KMS-11 (cell line): Measurements from ENCODE around the gene KIF26B.

Experiments used
- H2AFZ ChIP-seq: fragments of 200-600 bp; sonication (generic); 2 replicates; pipeline ENCODE4 v1.6.1; 2016; ENCODE audit warnings: antibody characterized with exemption, mixed run types, low read depth
- H3K27ac ChIP-seq: fragments of 200-600 bp; sonication (generic); 2 replicates; pipeline ENCODE4 v1.6.1; 2016; ENCODE audit warnings: mild to moderate bottlenecking, mixed run types
- H3K27me3 ChIP-seq: fragments of 200-600 bp; sonication (generic); 2 replicates; pipeline ENCODE4 v1.6.1; 2017; ENCODE audit warnings: mild to moderate bottlenecking, low read depth, mixed run types, moderate library complexity; ENCODE audit not compliant: insufficient read depth
- H3K36me3 ChIP-seq: fragments of 200-600 bp; sonication (generic); 2 replicates; pipeline ENCODE4 v1.6.1; 2017; ENCODE audit warnings: mild to moderate bottlenecking, mixed run types; ENCODE audit not compliant: insufficient read depth
- H3K4me1 ChIP-seq: fragments of 200-600 bp; sonication (generic); 2 replicates; pipeline ENCODE4 v1.6.1; 2016; ENCODE audit warnings: mild to moderate bottlenecking, low read depth, mixed run types; ENCODE audit not compliant: poor library complexity, severe bottlenecking
- H3K4me2 ChIP-seq: fragments of 200-600 bp; sonication (generic); 2 replicates; pipeline ENCODE4 v1.7.0; 2016; ENCODE audit warnings: mild to moderate bottlenecking, mixed run types
- H3K4me3 ChIP-seq: fragments of 200-600 bp; sonication (generic); IDR thresholded peaks from 2 replicates; pipeline ENCODE4 v1.6.1; 2017; ENCODE audit warnings: low read depth, low read length, mixed read lengths; ENCODE audit not compliant: insufficient read depth
- H3K79me2 ChIP-seq: fragments of 200-600 bp; sonication (generic); 2 replicates; pipeline ENCODE4 v1.6.1; 2016; ENCODE audit warnings: low read depth, mixed run types; ENCODE audit not compliant: insufficient read depth
- H3K9ac ChIP-seq: fragments of 200-600 bp; sonication (generic); 2 replicates; pipeline ENCODE4 v1.6.1; 2016; ENCODE audit warnings: mild to moderate bottlenecking, mixed run types
- H4K20me1 ChIP-seq: fragments of 200-600 bp; sonication (generic); 2 replicates; pipeline ENCODE4 v1.6.1; 2016; ENCODE audit warnings: mild to moderate bottlenecking, mixed run types; ENCODE audit not compliant: insufficient read depth
- CTCF ChIP-seq: fragments of 200-600 bp; sonication (generic); conservative IDR thresholded peaks from 2 replicates; pipeline ENCODE4 v1.6.1; 2017; ENCODE audit warnings: low read depth, mild to moderate bottlenecking, antibody characterized with exemption, low read length, moderate library complexity, mixed read lengths

The KIF26B gene

DNA sequence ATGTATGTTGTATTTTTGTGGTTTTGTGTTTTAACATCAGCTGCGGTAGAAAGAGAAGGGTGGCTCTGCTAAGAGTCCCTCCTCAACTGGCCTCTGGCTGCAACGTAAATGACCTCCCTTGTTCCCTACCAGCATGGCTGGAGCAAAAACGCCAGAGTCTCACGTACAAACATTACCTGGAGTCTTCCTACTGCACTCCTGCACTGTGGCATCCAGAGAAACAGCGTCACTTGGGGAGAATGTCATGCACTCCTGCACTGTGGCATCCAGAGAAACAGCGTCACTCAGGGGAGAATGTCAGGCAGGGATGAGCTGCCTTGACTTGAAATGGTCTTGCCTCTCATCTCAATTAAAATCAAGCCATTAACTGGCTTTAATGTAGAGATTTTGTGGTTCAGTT, 314.2 kb downstream of the KIF26B start:
- no peak overlapping the region for H3K9ac ChIP-seq
- no peak overlapping the region for H3K4me2 ChIP-seq
- H3K36me3 ChIP-seq = no peaks in the 10 kb centered on the region
- H2AFZ ChIP-seq = no peak overlapping the region
- no peak for TF ChIP-seq CTCF
- H3K27me3 ChIP-seq = no peaks in the 10 kb centered on the region
- no peak overlapping the region for H3K27ac ChIP-seq
- no peak overlapping the region for H3K4me3 ChIP-seq
- H3K79me2 ChIP-seq = no peaks in the 10 kb centered on the region
- no peaks in the 10 kb centered on the region for H4K20me1 ChIP-seq
- no peaks in the 10 kb centered on the region for H3K4me1 ChIP-seq

- H3K9ac ChIP-seq = no peak overlapping the region
- no peaks in the 10 kb centered on the region for H3K36me3 ChIP-seq
- no peaks in the 10 kb centered on the region for H4K20me1 ChIP-seq
- H3K4me2 ChIP-seq = no peak overlapping the region
- H3K4me3 ChIP-seq = no peak overlapping the region
- H3K4me1 ChIP-seq = no peaks in the 10 kb centered on the region
- no peak for TF ChIP-seq CTCF
- H3K27ac ChIP-seq = no peak overlapping the region
- H3K79me2 ChIP-seq = no peaks in the 10 kb centered on the region
- H2AFZ ChIP-seq = no peak overlapping the region
- no peaks in the 10 kb centered on the region for H3K27me3 ChIP-seq
Measured at GRCh38 chr1:245469734-245470133, 314.9 kb downstream of the KIF26B start.

DNA sequence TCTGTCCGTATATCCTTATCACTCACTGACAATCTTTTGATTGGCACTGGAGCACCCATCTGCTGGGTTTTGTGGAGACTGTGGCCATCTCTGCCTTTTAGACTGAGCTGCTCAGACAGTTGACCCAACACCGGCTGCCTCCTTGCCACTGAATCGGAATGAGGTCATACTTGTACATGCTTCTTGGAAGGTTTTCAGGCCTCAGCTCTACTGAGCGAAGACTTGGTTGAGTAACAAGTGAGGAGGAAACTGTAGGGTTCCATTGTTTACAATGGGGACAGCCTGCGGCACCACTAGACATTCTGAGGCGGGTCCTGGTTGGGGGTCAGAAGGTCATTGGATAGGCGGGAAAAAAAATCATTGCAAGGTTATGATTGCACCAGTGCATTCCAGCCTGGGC, 320.3 kb downstream of the KIF26B start:
- Histone ChIP-seq H3K27ac (no peak overlapping the region), H4K20me1 (no peaks in the 10 kb centered on the region), H3K79me2 (no peaks in the 10 kb centered on the region), H2AFZ (no peak overlapping the region), H3K4me3 (no peak overlapping the region), H3K36me3 (no peaks in the 10 kb centered on the region), H3K9ac (no peak overlapping the region), H3K4me2 (no peak overlapping the region), H3K27me3 (no peaks in the 10 kb centered on the region), H3K4me1 (no peaks in the 10 kb centered on the region)
- no peak for TF ChIP-seq CTCF

GRCh38 chr1:245475961-245476516, 321.3 kb downstream of the KIF26B start:
- no peak for TF ChIP-seq CTCF
- Histone ChIP-seq H3K4me3 (no peak overlapping the region), H3K4me2 (no peak overlapping the region), H3K27me3 (no peaks in the 10 kb centered on the region), H3K36me3 (no peaks in the 10 kb centered on the region), H3K79me2 (no peaks in the 10 kb centered on the region), H3K9ac (no peak overlapping the region), H3K27ac (no peak overlapping the region), H3K4me1 (no peaks in the 10 kb centered on the region), H4K20me1 (no peaks in the 10 kb centered on the region), H2AFZ (no peak overlapping the region)
